IMR-90 (cell line): ENCODE measurements around the gene ALS2CL. TPM values are rescaled to one million over a fixed set of nuclear protein-coding genes. Genes with fewer than 3 reads are reported as not detected.

Experiments used
- ATAC-seq: fragments of 200-7000 bp; cut with Tn5 transposase; 2 replicates; pipeline ENCODE4 v1.9.1; 2020; ENCODE audit warnings: low read depth, mild to moderate bottlenecking, moderate library complexity
- BruUV-seq: library from RNA; stranded (reverse); fragments of 400-500 nt; replicated peaks from 2 replicates; lab custom pipeline; 2021; lab: Mats Ljungman, UMichigan
- CTCF ChIA-PET: fragments of 300-600 bp; formaldehyde crosslinking; extraction: SDS; loops from one replicate; lab custom pipeline; 2021; ENCODE audit warnings: antibody characterized with exemption; lab: Yijun Ruan, JAX
- POLR2A ChIA-PET: fragments of 300-600 bp; sonication (Branson Sonifier 250); formaldehyde crosslinking; loops from one replicate; lab custom pipeline; 2022; ENCODE audit warnings: antibody characterized with exemption; ENCODE audit not compliant: unreplicated experiment; lab: Charles Lee
- DNase-seq: peaks from one replicate; pipeline ENCODE4 v3.0.0; 2013
- H2AFZ ChIP-seq: replicated peaks from 2 replicates; pipeline ENCODE3; 2013; ENCODE audit warnings: low read length, mild to moderate bottlenecking; ENCODE audit not compliant: poor library complexity
- H2AK5ac ChIP-seq: 2 replicates; pipeline ENCODE4 v1.6.1; 2013; ENCODE audit warnings: low read depth, low read length, inconsistent platforms
- H2AK9ac ChIP-seq: replicated peaks from 2 replicates; pipeline ENCODE3; 2013; ENCODE audit warnings: mild to moderate bottlenecking, low read depth, low read length, moderate library complexity; ENCODE audit not compliant: poor library complexity
- H2BK120ac ChIP-seq: 2 replicates; pipeline ENCODE4 v1.6.1; 2013; ENCODE audit warnings: low read depth, low read length, inconsistent platforms
- H2BK15ac ChIP-seq: 3 replicates; pipeline ENCODE4 v1.6.1; 2013; ENCODE audit warnings: low read depth, low read length, inconsistent platforms
- H2BK20ac ChIP-seq: 2 replicates; pipeline ENCODE4 v1.6.1; 2013; ENCODE audit warnings: low read depth, mild to moderate bottlenecking, inconsistent platforms, low read length, moderate library complexity
- H2BK5ac ChIP-seq: 2 replicates; pipeline ENCODE4 v1.6.1; 2013; ENCODE audit warnings: mild to moderate bottlenecking, low read depth, low read length, inconsistent platforms; ENCODE audit not compliant: poor library complexity, severe bottlenecking
- H3K14ac ChIP-seq: replicated peaks from 2 replicates; pipeline ENCODE4 v1.6.1; 2013; ENCODE audit warnings: low read depth, low read length, inconsistent platforms
- H3K18ac ChIP-seq: 2 replicates; pipeline ENCODE4 v1.6.1; 2013; ENCODE audit warnings: low read depth, low read length, control low read depth
- H3K23ac ChIP-seq: 2 replicates; pipeline ENCODE4 v1.6.1; 2013; ENCODE audit warnings: low read depth, low read length, inconsistent platforms
- H3K27ac ChIP-seq: 2 replicates; pipeline ENCODE4 v1.5.1; 2013; ENCODE audit warnings: mild to moderate bottlenecking, control low read depth, low read length; ENCODE audit not compliant: insufficient read depth
- H3K27me3 ChIP-seq: 2 replicates; pipeline ENCODE4 v1.6.1; 2013; ENCODE audit warnings: low read length; ENCODE audit not compliant: control insufficient read depth, insufficient read depth
- H3K36me3 ChIP-seq: 2 replicates; pipeline ENCODE4 v1.6.1; 2013; ENCODE audit warnings: low read length, mixed read lengths; ENCODE audit not compliant: control insufficient read depth, insufficient read depth
- H3K4ac ChIP-seq: 2 replicates; pipeline ENCODE4 v1.6.1; 2013; ENCODE audit warnings: low read depth, low read length, inconsistent platforms
- H3K4me1 ChIP-seq: 2 replicates; pipeline ENCODE4 v1.6.1; 2013; ENCODE audit warnings: low read length, mixed read lengths; ENCODE audit not compliant: control insufficient read depth, insufficient read depth
- H3K4me2 ChIP-seq: 2 replicates; pipeline ENCODE4 v1.6.1; 2013; ENCODE audit warnings: low read depth, mild to moderate bottlenecking, control low read depth, low read length, moderate library complexity
- H3K4me3 ChIP-seq: 2 replicates; pipeline ENCODE4 v1.5.1; 2013; ENCODE audit warnings: low read depth, mild to moderate bottlenecking, control low read depth, low read length, moderate library complexity; ENCODE audit not compliant: insufficient read depth
- H3K56ac ChIP-seq: 2 replicates; pipeline ENCODE4 v1.6.1; 2013; ENCODE audit warnings: low read length, inconsistent platforms; ENCODE audit not compliant: insufficient read depth; ENCODE audit errors: extremely low read depth
- H3K79me1 ChIP-seq, 2 experiments: 2 replicates each; pipeline ENCODE4 v1.6.1; 2013; ENCODE audit warnings: low read length in 2 of 2, inconsistent platforms in 1 of 2, low read depth in 1 of 2
- H3K9ac ChIP-seq: 2 replicates; pipeline ENCODE4 v1.6.1; 2013; ENCODE audit warnings: low read depth, low read length, control low read depth
- H3K9me1 ChIP-seq: 2 replicates; pipeline ENCODE4 v1.6.1; 2013; ENCODE audit warnings: low read length, inconsistent platforms; ENCODE audit not compliant: insufficient read depth
- H3K9me3 ChIP-seq: 2 replicates; pipeline ENCODE4 v1.6.1; 2013; ENCODE audit warnings: low read length; ENCODE audit not compliant: control insufficient read depth, insufficient read depth
- H4K20me1 ChIP-seq: 2 replicates; pipeline ENCODE4 v1.6.1; 2013; ENCODE audit warnings: low read length, inconsistent platforms; ENCODE audit not compliant: insufficient read depth
- H4K5ac ChIP-seq: 2 replicates; pipeline ENCODE4 v1.6.1; 2013; ENCODE audit warnings: mild to moderate bottlenecking, low read depth, low read length, control low read depth
- H4K8ac ChIP-seq, 2 experiments: 2 replicates each; pipeline ENCODE4 v1.6.1; 2013; ENCODE audit warnings: low read depth in 2 of 2, low read length in 2 of 2, control low read depth in 1 of 2, inconsistent platforms in 1 of 2
- H4K91ac ChIP-seq: 2 replicates; pipeline ENCODE4 v1.6.1; 2013; ENCODE audit warnings: low read depth, low read length, inconsistent platforms; ENCODE audit not compliant: insufficient read depth
- BHLHE40 ChIP-seq: fragments of 150-350 bp; IDR thresholded peaks from 2 replicates; pipeline ENCODE4 v1.6.1; 2016; ENCODE audit warnings: mild to moderate bottlenecking, low read depth, low read length
- CEBPB ChIP-seq: IDR thresholded peaks from 2 replicates; pipeline ENCODE4 v1.6.1; 2012; ENCODE audit warnings: low read depth, low read length, improper control_type of control experiment
- CHD1 ChIP-seq: IDR thresholded peaks from 2 replicates; pipeline ENCODE4 v1.6.1; 2012; ENCODE audit warnings: low read depth, low read length, improper control_type of control experiment
- FOS ChIP-seq: fragments of 150-350 bp; IDR thresholded peaks from 2 replicates; pipeline ENCODE4 v1.6.1; 2016; ENCODE audit warnings: low read depth, low read length
- MAFK ChIP-seq: IDR thresholded peaks from 2 replicates; pipeline ENCODE4 v1.6.1; 2012; ENCODE audit warnings: low read depth, low read length, improper control_type of control experiment
- MXI1 ChIP-seq: IDR thresholded peaks from 2 replicates; pipeline ENCODE4 v1.6.1; 2012; ENCODE audit warnings: low read depth, mild to moderate bottlenecking, low read length, moderate library complexity, borderline replicate concordance
- NFE2L2 ChIP-seq: fragments of 150-350 bp; IDR thresholded peaks from 2 replicates; pipeline ENCODE4 v1.6.1; 2016; ENCODE audit warnings: low read depth, mild to moderate bottlenecking, low read length
- POLR2A ChIP-seq: IDR thresholded peaks from 2 replicates; pipeline ENCODE4 v1.6.1; 2012; ENCODE audit warnings: mild to moderate bottlenecking, low read depth, low read length
- RAD21 ChIP-seq: IDR thresholded peaks from 2 replicates; pipeline ENCODE4 v1.6.1; 2012; ENCODE audit warnings: low read length, improper control_type of control experiment
- RCOR1 ChIP-seq: IDR thresholded peaks from 2 replicates; pipeline ENCODE4 v1.6.1; 2012; ENCODE audit warnings: mild to moderate bottlenecking, low read length, improper control_type of control experiment; ENCODE audit not compliant: insufficient replicate concordance
- RFX5 ChIP-seq: IDR thresholded peaks from 2 replicates; pipeline ENCODE4 v1.8.0; 2012; ENCODE audit warnings: low read depth, mild to moderate bottlenecking, low read length, moderate library complexity
- whole genome bisulfite sequencing, 2 experiments: methylation state at CpG; one replicate each; pipeline versions ENCODE4 v1.1.5 to v1.1.7; 2013; ENCODE audit warnings: missing lambda C conversion rate in 2 of 2; ENCODE audit not compliant: insufficient read length in 1 of 2; ENCODE audit errors: extremely low coverage in 2 of 2; 5-methylcytosine and 5-hydroxymethylcytosine counted together
- dilution Hi-C: fragments of 300-500 bp; cut with HindIII; formaldehyde crosslinking; loops from one replicate; pipeline ENCODE4 v1.14.3; 2018; ENCODE audit warnings: low sequenced_read_pairs; ENCODE audit not compliant: unreplicated experiment
- in situ Hi-C: fragments of 300-500 bp; cut with MboI; formaldehyde crosslinking; loops from 3 replicates; pipeline ENCODE4 v1.14.3; 2019; ENCODE audit warnings: low sequenced_read_pairs, inconsistent platforms, mixed read lengths
- intact Hi-C: fragments of 100-400 bp; cut with micrococcal nuclease; formaldehyde crosslinking; loops from 2 replicates; pipeline ENCODE4 v1.10.0; 2022
- polyA plus RNA-seq, 3 experiments: library from polyadenylated mRNA; depleted of rRNA; stranded (reverse); fragments of >200 nt; gene quantifications; 2 replicates each; pipeline ENCODE4 v1.2.3, GENCODE V29; 2012; ENCODE audit warnings: low replicate concordance in 1 of 3
- total RNA-seq: library from RNA; depleted of rRNA; stranded (reverse); fragments of >200 nt; gene quantifications from 2 replicates; pipeline ENCODE4 v1.2.3, GENCODE V29; 2012
- TF ChIP-seq, protein P1 (sequence below): conservative IDR thresholded peaks from 2 replicates; pipeline ENCODE4 v1.5.1; 2012; ENCODE audit warnings: mild to moderate bottlenecking, low read depth, low read length, improper control_type of control experiment
- TF ChIP-seq, protein P2 (sequence below): fragments of 150-350 bp; IDR thresholded peaks from 2 replicates; pipeline ENCODE4 v1.6.1; 2017; ENCODE audit warnings: mild to moderate bottlenecking, antibody characterized with exemption, low read length, low read depth
- TF ChIP-seq, protein P3 (sequence below): fragments of 150-350 bp; IDR thresholded peaks from 2 replicates; pipeline ENCODE4 v1.6.1; 2016; ENCODE audit warnings: low read depth, mild to moderate bottlenecking, low read length, moderate library complexity, borderline replicate concordance

ALS2CL gene
- total and polyA plus RNA-seq, 2 of the 4 experiments (the other 2 are of a cell fraction) = 2.2 to 4.8 TPM

DNA sequence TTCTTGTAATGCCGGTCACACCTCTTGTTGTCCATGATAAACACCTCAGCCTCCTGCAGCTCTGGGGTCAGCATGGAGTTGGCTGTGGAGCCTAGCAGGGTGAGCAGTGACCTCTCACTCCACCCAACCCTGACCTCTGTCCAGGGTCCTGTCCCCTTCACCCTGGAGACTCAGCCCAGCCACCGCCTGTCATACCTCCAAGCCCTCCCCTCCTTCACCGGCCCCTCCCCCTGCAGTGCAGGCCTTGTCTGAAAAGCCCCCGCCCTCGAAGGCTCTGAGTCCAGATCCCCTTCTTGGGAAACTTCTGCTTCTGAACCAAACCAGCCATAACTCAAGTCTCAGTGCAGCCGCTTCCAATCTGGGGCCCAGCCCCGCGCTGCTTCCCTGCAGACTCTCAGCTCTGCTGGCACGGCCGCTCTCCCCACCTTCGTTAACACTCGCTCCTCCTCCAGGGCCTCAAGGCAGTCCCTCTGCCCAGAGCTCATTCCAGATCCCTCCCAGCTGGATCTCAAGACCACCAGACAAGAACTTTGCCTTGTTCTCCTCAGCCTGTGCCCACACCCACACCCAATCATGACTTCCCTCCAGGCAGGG is 49.6 kb upstream of the ALS2CL start:
- dilution Hi-C loops = no loop called here
- Histone ChIP-seq H4K91ac (no peak overlapping the region), H3K9me3 (no peaks in the 10 kb centered on the region), H2AFZ (no peak overlapping the region), H3K4me3 (no peak overlapping the region), H3K9me1 (no peaks in the 10 kb centered on the region), H3K56ac (no peak overlapping the region), H3K27ac (no peak overlapping the region), H3K36me3 (no peaks in the 10 kb centered on the region), H2AK5ac (no peak overlapping the region), H3K14ac (no peak overlapping the region), H3K4me1 (no peaks in the 10 kb centered on the region), H4K8ac (no peak overlapping the region), H2BK5ac (no peak overlapping the region), H2BK20ac (no peak overlapping the region), H2BK15ac (no peak overlapping the region), H4K20me1 (no peaks in the 10 kb centered on the region), H2AK9ac (no peak overlapping the region), H3K4ac (no peak overlapping the region), H3K79me1 (no peaks in the 10 kb centered on the region), H3K18ac (no peak overlapping the region), H3K23ac (no peak overlapping the region), H2BK120ac (no peak overlapping the region), H4K5ac (no peak overlapping the region), H3K27me3 (peaks cover 24% of the 10 kb centered on the region), H3K9ac (no peak overlapping the region), H3K4me2 (no peak overlapping the region)
- BruUV-seq = no TSS peak
- DNase-seq (no peak), ATAC-seq (no peak)
- in situ Hi-C loops = no loop called here
- ChIA-PET CTCF (no interaction called here), POLR2A (no interaction called here)
- 41% methylated on average over 5 of the region's 12 CpGs; no CpG with 5 or more reads in 1 of the 2 experiments for WGBS, 2 experiments
- TF ChIP-seq, protein P1, sequence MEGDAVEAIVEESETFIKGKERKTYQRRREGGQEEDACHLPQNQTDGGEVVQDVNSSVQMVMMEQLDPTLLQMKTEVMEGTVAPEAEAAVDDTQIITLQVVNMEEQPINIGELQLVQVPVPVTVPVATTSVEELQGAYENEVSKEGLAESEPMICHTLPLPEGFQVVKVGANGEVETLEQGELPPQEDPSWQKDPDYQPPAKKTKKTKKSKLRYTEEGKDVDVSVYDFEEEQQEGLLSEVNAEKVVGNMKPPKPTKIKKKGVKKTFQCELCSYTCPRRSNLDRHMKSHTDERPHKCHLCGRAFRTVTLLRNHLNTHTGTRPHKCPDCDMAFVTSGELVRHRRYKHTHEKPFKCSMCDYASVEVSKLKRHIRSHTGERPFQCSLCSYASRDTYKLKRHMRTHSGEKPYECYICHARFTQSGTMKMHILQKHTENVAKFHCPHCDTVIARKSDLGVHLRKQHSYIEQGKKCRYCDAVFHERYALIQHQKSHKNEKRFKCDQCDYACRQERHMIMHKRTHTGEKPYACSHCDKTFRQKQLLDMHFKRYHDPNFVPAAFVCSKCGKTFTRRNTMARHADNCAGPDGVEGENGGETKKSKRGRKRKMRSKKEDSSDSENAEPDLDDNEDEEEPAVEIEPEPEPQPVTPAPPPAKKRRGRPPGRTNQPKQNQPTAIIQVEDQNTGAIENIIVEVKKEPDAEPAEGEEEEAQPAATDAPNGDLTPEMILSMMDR = no peak
- TF ChIP-seq POLR2A = no peak
- TF ChIP-seq RFX5 = no peak
- TF ChIP-seq, protein P2, sequence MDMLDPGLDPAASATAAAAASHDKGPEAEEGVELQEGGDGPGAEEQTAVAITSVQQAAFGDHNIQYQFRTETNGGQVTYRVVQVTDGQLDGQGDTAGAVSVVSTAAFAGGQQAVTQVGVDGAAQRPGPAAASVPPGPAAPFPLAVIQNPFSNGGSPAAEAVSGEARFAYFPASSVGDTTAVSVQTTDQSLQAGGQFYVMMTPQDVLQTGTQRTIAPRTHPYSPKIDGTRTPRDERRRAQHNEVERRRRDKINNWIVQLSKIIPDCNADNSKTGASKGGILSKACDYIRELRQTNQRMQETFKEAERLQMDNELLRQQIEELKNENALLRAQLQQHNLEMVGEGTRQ = no peak
- TF ChIP-seq NFE2L2 = no peak
- no peak for TF ChIP-seq MAFK
- TF ChIP-seq RCOR1 = no peak
- no peak for TF ChIP-seq FOS
- TF ChIP-seq, protein P3, sequence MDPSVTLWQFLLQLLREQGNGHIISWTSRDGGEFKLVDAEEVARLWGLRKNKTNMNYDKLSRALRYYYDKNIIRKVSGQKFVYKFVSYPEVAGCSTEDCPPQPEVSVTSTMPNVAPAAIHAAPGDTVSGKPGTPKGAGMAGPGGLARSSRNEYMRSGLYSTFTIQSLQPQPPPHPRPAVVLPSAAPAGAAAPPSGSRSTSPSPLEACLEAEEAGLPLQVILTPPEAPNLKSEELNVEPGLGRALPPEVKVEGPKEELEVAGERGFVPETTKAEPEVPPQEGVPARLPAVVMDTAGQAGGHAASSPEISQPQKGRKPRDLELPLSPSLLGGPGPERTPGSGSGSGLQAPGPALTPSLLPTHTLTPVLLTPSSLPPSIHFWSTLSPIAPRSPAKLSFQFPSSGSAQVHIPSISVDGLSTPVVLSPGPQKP = no peak
- TF ChIP-seq CEBPB = no peak
- no peak for TF ChIP-seq CHD1
- TF ChIP-seq RAD21 = no peak
- TF ChIP-seq BHLHE40 = no peak
- TF ChIP-seq MXI1 = no peak
- intact Hi-C loops = no loop called here
